Stimulated activated CD8-positive, alpha-beta memory T cell treated with anti-CD3 and anti-CD28 coated beads, Interleukin-7, amount 100 ng/mL, for 4 hours (primary cell): ENCODE measurements around the gene FBXO2.
A peak's percentile ranks its signal among the peaks of the same experiment; 100 is the strongest.

Experiments used
- DNase-seq, 2 donors: peaks; one replicate each; pipeline ENCODE4 v3.0.0-alpha.2; 2020; ENCODE audit warnings: low read depth in 2 of 2

The FBXO2 gene

GRCh38 chr1:11682287-11682771 is 28.1 kb upstream of the FBXO2 start:
- no peak for DNase-seq

- peak; percentile 78 to 90 for DNase-seq
Observed at GRCh38 chr1:11681071-11681771, 27.0 kb upstream of the FBXO2 start, which contains the start of gene MAD2L2. MAD2L2 (minus strand) TSS chr1:11681148; CDS start chr1:11680601, 547 bp downstream.

DNA sequence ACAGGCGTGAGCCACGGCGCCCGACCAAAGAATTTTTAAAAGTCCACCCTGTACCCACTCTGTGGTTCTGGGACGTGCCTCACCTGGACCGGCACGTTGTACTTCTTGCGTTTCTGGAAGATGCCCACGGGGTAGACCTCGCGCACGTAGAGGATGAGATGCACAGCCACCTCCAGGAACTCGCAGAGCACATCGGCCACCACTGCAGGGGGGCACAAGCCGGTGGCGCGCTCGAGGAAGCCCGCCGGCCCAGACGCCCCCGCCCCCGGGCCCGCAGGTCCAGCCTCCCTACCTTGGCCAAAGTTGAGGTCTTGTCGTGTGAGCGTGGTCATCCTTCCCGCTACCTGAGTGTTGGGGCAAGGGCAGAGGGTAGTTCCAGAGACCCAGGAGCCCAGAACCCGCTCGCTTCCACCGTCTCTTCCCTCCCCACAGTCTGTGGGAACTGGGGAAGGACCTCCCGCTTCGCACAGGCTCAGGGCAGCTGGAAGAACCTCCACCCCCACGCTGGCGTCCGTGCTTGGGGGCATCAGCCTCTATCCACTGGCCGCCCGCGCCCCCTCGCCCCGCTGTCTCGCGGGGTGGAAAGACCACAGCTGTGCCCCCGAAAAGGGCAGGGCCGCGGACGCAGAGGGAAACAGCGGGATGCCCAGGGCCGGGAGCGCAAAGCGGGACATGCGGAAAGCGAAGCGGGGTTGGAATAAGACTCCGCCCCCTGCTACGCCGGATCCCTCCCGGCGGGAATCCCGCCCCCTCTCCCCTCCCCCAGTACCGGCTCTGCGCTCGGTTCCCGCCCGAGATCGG is 26.2 kb upstream of the FBXO2 start:
- DNase-seq = peak; percentile 5 to 10

DNA sequence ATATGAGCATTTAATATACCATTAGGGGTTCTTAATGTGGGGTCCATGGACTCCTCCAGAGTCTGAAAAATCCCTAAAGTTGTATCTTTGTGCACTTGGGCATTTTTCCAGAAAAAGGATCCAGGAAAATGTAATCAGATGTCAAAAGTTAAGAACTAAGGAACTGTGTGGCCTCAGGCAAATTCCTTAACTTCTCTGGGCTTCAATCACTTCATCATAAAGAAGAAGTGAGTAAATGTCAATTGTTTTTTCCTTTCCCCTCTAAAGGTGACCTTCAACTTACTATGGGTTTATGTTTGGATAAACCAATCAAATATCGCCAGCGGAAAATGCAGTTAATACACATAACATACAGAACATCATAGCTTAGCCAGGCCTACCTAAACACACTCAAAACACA is 24.2 kb upstream of the FBXO2 start:
- no peak for DNase-seq

DNA sequence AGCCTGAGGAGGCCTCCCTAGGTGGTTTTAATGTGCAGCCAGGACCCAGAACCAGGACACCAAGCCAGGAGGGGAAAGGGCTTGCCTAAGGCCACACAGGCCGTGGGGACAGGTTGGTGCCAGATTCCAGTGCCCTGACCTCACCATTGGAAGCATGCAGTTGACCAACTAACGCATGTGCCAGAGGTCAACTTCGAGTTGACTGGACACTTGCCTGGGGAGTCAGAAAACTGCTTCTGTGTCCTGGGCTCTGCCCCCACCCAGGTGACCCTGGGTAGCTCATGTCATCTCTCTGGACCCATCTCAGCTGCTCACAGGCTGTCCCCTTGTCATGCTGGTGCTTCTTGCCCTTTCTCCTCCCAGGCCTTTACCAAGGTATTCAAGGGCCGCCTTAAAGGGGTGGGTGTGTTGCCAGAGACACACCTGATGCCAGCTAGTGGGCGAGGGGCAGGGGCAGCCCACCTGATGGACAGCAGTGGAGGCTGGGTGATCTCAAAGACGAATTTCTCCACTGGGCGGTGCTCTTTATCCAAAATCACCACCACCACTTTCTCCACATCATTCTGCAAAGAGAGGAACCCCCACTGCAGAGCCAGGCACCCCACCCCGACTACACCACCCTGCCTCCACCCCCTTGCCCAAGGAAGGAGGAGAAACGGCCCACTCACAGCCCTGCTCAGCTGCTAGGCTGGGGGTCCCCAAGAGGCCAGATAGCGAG is 22.3 kb upstream of the FBXO2 start:
- no peak for DNase-seq

DNA sequence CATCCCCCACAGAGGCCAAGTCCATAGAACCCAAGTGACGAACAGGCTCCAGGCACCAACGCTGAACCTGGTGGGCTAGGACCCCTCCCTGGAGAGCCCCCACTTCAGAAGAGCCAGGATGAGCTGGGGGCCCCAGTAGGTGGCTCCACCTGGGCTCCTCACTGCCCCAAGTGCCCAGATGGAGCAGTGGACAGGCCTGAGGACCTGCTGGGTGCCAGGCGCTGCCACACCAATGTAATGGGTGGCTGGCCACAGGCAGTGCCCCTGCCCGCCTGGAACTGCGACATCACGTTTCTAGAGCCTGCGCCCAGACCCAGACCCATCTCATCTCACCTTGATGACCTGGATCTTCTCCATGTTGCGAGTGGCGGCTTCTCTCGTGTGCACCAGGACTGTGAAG is 21.1 kb upstream of the FBXO2 start:
- no peak for DNase-seq

DNA sequence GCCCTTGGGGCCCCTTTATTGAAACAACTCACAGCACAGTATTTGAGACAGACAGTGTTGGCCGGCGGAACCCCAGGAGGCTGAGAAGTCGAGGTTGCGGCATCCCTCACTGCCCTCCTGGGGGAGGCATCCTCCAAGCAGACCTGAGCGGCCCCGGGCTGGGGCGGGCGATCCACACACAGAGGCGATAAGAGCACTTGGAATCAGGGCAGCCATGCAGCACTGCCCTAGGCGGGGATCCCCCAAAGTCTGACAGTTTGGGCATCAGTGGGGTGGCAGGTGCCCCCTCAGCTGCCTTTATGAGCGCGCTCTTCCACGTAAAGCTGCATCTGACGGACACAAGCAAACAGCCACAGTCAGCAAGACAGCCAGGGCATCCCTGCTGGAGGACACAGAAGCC is 20.3 kb upstream of the FBXO2 start:
- no peak for DNase-seq

GRCh38 chr1:11673089-11673769 is 19.0 kb upstream of the FBXO2 start:
- no peak for DNase-seq

GRCh38 chr1:11671544-11672286 is 17.5 kb upstream of the FBXO2 start:
- DNase-seq = no peak

DNA sequence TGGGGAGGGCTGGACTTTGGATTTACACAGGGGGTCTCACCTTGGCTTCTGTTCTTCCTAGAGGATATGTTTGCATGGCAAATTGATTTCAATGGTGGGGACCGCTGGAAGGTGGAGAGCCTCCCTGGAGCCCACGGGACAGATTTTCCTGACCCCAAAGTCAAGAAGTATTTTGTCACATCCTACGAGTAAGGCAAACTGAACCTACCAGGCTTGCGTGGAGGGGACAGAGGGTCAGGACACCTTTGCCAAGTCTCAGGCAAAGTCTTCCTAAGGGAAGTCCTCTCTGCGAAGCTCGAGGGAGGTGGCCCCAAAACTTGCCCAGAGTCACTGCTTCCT is 16.9 kb upstream of the FBXO2 start:
- DNase-seq = no peak

GRCh38 chr1:11670747-11671146 is 16.5 kb upstream of the FBXO2 start:
- no peak for DNase-seq

- DNase-seq = no peak
Observed at GRCh38 chr1:11668516-11668915, 14.3 kb upstream of the FBXO2 start.

GRCh38 chr1:11664336-11665065 is 10.3 kb upstream of the FBXO2 start:
- peak; percentile 64 for DNase-seq

GRCh38 chr1:11661103-11661502 is 6.9 kb upstream of the FBXO2 start:
- DNase-seq = no peak

GRCh38 chr1:11659748-11660147 is 5.5 kb upstream of the FBXO2 start:
- DNase-seq = no peak

DNA sequence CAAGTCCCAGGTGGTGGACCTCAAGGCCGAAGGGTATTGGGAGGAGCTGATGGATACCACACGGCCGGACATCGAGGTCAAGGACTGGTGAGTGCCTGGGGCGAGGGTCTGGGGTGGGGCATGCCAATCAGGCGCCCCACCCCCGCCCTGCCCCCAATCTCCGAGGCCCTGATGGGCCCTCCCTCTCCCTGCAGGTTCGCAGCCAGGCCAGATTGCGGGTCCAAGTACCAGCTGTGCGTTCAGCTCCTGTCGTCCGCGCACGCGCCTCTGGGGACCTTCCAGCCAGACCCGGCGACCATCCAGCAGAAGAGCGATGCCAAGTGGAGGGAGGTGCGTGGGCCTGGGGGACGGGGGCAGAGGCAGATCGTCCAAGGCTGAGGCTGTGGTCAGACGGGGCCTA is 4.3 kb upstream of the FBXO2 start:
- no peak for DNase-seq

GRCh38 chr1:11657654-11658053 is 3.4 kb upstream of the FBXO2 start:
- DNase-seq = no peak

- no peak for DNase-seq
Observed at GRCh38 chr1:11654939-11655808, 945 bp upstream of the FBXO2 start.

DNA sequence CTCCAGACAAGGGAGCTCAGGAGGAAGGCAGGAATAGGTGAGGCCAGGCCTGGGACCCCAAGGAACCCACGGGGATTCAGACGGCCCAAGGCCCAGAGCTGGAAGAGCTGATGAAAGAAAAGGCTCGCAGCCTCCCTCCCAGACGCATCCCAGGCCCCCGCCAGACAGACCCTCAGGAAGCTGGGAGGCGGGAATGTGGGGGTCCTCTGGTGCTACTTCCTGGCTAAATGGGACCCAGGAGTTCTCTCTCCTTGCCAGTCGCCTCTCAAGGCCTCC is 430 bp downstream of the FBXO2 start:
- DNase-seq = no peak
